Activated naive CD8-positive, alpha-beta T cell treated with anti-CD3 and anti-CD28 coated beads, Interleukin-2, amount 50 U/mL, for 24 hours (primary cell): ENCODE measurements around the gene RGL1.
"Not testable (repeated sequence)": the region's sequence is repeated elsewhere in the genome, so short reads cannot be mapped to it uniquely, and the experiment has no call there.

ENCODE experiments used
- ATAC-seq: fragments of 150-1000 bp; cut with Tn5 transposase; one replicate; pipeline ENCODE4 v1.10.0; 2021
- DNase-seq: peaks from one replicate; pipeline ENCODE4 v3.0.0; 2021
- H3K27ac Mint-ChIP-seq: one replicate; pipeline ENCODE4 v1.8.0; 2021; ENCODE audit warnings: mild to moderate bottlenecking, mixed read lengths
- H3K27me3 Mint-ChIP-seq: one replicate; pipeline ENCODE4 v1.8.0; 2021; ENCODE audit warnings: mixed read lengths
- H3K36me3 Mint-ChIP-seq: one replicate; pipeline ENCODE4 v1.8.0; 2021; ENCODE audit warnings: low read depth, mixed read lengths
- H3K4me1 Mint-ChIP-seq: one replicate; pipeline ENCODE4 v1.8.0; 2021; ENCODE audit warnings: mixed read lengths
- H3K4me3 Mint-ChIP-seq: one replicate; pipeline ENCODE4 v1.8.0; 2021; ENCODE audit warnings: mild to moderate bottlenecking, moderate library complexity, mixed read lengths
- H3K9me3 Mint-ChIP-seq: one replicate; pipeline ENCODE4 v1.8.0; 2021; ENCODE audit warnings: mixed read lengths

The RGL1 gene

DNA sequence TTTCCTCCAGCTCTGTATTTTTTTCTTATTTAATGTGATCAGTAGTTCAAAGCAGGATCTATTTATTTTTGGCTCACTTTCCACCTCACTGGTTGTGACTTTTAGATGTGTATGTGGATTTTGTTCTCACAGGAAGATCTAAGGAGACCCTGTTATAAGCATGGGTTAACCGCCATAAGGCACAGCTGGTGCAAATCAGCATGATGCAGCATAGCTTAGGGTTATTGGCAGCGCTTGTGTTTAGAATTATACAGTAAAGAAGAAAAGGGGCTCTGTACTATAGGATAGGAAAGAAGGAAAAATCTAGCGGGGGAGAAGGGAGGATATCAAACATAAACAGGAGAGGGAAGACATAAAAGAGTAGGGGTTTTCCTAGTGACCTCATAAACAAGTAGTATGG lies 26.9 kb upstream of the RGL1 start:
- ATAC-seq (no peak), DNase-seq (no peak)
- Mint-ChIP-seq H3K4me1 (no peaks in the 10 kb centered on the region), H3K27me3 (no peaks in the 10 kb centered on the region), H3K9me3 (peaks cover 19% of the 10 kb centered on the region), H3K27ac (no peak overlapping the region), H3K4me3 (no peak overlapping the region), H3K36me3 (peaks cover 5% of the 10 kb centered on the region)

DNA sequence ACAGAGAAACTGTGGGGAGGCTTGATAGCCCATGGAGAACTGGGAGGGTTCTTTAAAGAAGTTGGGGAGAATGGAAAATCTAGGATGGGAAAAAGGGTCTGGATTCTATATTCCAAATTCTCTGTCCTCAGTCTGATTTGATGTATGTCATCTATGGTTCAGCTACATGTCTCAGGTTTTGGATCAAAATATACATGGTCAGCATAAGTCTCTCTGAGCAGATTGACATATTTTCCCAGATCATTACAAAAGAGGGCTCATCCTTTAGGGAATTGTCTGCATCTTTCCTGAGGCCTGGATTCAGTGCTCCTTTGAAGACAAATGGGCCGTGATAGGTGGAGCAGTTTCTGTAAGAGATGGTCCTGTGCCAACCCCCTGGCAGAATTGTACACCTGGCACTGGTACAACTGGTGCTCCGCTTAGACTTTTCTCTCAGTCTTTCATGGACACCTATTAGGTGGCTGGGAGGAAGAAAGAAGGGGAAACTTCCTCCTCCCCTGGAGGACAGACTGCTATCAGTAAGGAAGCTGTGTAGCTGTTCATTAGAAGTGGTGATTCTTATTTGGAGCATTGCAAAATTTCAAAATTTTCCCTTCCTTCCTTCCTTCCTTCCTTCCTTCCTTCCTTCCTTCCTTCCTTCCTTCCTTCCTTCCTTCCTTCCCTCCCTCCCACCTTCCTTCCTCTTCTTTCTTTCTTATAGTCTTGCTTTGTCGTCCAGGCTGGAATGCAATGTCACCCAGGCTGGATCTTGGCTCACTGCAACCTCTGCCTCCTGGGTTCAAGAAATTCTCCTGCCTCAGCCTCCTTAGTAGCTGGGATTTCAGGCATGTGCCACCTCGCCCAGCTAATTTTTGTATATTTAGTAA lies 26.1 kb upstream of the RGL1 start:
- Mint-ChIP-seq H3K36me3 (peaks cover 3% of the 10 kb centered on the region), H3K4me3 (no peak overlapping the region), H3K4me1 (no peaks in the 10 kb centered on the region), H3K27ac (no peak overlapping the region), H3K9me3 (peaks cover 13% of the 10 kb centered on the region), H3K27me3 (no peaks in the 10 kb centered on the region)
- ATAC-seq (no peak), DNase-seq (no peak)

DNA sequence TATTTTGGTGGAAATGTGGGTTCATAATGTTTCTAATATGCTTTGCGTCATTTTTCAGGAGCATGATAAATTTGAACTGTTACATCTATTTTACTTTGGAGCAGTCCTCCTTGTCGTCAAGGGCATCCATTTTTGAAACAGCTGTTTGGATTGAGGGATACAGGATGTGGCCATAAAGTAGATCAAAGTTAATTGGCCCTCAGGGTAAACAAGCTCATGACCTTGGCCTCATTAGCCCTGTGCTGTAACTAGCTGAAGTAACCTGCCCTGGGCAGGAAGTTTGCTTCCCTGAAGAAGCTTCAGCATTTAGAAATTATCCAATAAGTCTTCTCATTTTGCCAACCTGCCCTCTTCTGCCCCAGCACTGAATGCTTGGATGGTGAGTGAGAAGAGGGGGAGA lies 24.8 kb upstream of the RGL1 start:
- H3K27me3 Mint-ChIP-seq, result no peaks in the 10 kb centered on the region
- H3K4me3 Mint-ChIP-seq, result no peak overlapping the region
- ATAC-seq (no peak), DNase-seq (no peak)
- H3K27ac Mint-ChIP-seq, result no peak overlapping the region
- H3K9me3 Mint-ChIP-seq, result peaks cover 3% of the 10 kb centered on the region
- peaks cover 2% of the 10 kb centered on the region for H3K36me3 Mint-ChIP-seq
- H3K4me1 Mint-ChIP-seq, result no peaks in the 10 kb centered on the region

DNA sequence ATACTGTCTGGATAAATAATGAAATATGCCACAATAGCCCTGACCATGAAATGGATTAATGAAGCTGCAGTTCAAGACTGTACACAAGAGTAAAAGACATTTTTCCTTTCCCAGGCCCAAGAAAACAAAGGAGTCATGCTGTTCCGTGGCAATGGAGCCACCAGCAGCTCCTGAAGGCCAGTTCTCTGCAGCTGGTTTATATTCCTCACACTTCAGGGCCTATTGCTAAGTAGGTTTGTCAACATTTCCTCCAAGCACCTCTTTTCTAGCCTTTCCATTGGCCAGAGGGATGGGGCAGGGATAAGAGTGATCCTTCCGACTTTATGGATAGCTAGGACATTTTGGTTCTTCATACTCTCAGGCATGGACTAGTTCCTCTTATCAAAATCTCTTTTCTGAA lies 24.2 kb upstream of the RGL1 start:
- no peak overlapping the region for H3K4me3 Mint-ChIP-seq
- DNase-seq (no peak), ATAC-seq (no peak)
- H3K4me1 Mint-ChIP-seq, result no peaks in the 10 kb centered on the region
- H3K9me3 Mint-ChIP-seq, result no peaks in the 10 kb centered on the region
- H3K27me3 Mint-ChIP-seq, result no peaks in the 10 kb centered on the region
- peaks cover 2% of the 10 kb centered on the region for H3K36me3 Mint-ChIP-seq
- no peak overlapping the region for H3K27ac Mint-ChIP-seq

DNA sequence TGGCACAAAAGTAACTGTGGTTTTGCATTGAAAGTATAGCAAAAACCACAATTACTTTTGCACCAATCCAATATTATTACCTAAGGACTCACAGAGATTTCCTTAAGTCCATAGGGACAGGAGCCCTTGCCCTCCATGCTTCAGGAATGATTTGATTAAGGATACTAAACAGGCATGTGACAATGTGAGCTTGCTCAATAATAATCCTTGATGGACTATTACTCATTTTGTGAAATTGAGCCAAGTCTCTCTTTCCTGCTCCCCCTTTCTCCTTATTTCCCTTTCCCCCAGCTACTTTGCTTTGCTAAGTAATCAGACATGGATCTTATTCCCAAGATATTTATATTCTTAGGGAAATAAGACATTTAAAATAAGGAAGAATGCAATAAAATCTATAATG lies 21.6 kb upstream of the RGL1 start:
- H3K9me3 Mint-ChIP-seq, result no peaks in the 10 kb centered on the region
- no peak overlapping the region for H3K4me3 Mint-ChIP-seq
- no peaks in the 10 kb centered on the region for H3K27me3 Mint-ChIP-seq
- ATAC-seq (no peak), DNase-seq (no peak)
- H3K4me1 Mint-ChIP-seq, result no peaks in the 10 kb centered on the region
- no peaks in the 10 kb centered on the region for H3K36me3 Mint-ChIP-seq
- H3K27ac Mint-ChIP-seq, result no peak overlapping the region

DNA sequence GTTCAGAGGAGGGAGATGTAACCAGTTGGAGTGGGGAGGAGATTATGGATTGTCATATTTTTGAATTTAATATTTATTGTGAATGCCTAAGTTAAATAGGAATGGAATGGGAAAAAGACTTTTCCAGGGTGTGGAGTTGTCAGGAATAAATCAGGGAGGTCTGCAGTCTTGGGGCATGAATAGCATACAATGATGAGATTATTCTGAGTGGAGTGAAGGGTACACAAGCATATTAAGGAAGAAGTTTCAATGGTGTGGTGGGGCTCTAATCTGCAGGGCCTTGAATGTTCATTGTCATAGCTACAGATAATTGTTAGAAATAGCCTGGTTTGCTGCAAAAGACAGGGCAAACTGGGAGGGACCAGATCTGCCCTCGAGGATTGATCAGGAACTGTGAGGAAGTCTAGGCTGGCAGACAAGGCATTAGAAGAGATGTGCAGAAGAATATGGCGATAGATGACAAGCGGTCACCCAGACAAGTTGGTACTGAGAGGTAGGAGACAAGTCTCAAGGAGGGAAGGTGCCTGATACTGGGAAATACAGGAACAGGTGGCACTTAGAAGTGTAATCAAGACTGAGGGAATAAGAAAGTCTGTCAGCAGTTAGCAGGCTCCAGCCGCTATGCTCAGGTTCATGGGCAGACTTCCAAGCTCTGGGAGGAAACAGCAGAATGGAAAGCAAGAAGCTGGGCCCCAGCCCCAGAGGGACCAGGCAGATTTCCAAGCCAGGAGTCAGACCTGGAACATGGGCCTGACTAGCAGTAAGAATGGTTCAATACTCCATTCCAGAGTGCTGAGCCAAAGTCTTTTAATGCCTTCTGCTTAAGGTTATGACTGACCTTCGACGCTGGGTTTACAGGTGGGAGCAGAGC lies 20.9 kb upstream of the RGL1 start:
- H3K4me3 Mint-ChIP-seq, result no peak overlapping the region
- no peak for DNase-seq
- no peaks in the 10 kb centered on the region for H3K27me3 Mint-ChIP-seq
- no peaks in the 10 kb centered on the region for H3K9me3 Mint-ChIP-seq
- no peak overlapping the region for H3K27ac Mint-ChIP-seq
- H3K36me3 Mint-ChIP-seq, result no peaks in the 10 kb centered on the region
- ATAC-seq, result no peak
- no peaks in the 10 kb centered on the region for H3K4me1 Mint-ChIP-seq

DNA sequence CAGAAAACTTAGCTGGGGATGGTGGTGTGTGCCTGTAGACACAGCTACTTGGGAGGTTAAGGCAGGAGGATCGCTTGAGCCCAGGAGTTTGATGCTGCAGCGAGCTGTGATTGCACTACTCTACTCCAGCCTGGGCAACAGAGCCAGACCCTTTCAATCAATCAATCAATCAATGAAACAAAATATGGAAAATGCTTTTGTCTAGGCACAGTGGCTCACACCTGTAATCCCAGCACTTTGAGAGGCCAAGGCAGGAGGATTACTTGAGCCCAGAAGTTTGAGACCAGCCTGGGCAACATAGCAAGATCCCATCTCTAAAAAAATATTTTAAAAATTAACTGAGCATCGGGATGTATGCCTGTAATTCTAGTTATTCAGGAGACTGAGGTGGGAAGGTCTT lies 19.0 kb upstream of the RGL1 start:
- not testable (repeated sequence) for H3K36me3 Mint-ChIP-seq, DNase-seq, H3K4me3 Mint-ChIP-seq, H3K27ac Mint-ChIP-seq, H3K27me3 Mint-ChIP-seq, H3K4me1 Mint-ChIP-seq, H3K9me3 Mint-ChIP-seq, ATAC-seq

DNA sequence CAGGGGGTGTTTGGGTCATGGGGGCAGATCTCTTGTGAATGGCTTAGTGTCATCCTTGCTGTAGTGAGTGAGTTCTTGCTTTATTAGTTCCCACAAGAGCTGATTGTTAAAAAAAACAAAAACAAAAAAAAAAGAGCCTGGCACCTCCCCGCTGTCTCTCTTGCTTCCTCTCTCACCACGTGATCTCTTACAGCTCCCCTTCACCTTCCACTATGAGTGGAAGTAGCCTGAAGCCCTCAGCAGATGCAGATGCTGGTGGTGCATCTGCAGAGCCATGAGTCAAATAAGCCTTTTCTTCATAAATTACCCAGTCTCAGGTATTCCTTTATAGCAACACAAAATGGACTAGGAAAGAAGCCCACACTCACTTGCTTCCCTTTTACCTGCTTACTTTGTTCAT lies 17.2 kb upstream of the RGL1 start:
- DNase-seq, result no peak
- Mint-ChIP-seq H3K27ac (no peak overlapping the region), H3K27me3 (no peaks in the 10 kb centered on the region), H3K9me3 (no peaks in the 10 kb centered on the region), H3K4me1 (no peaks in the 10 kb centered on the region), H3K36me3 (no peaks in the 10 kb centered on the region), H3K4me3 (no peak overlapping the region)
- no peak for ATAC-seq

DNA sequence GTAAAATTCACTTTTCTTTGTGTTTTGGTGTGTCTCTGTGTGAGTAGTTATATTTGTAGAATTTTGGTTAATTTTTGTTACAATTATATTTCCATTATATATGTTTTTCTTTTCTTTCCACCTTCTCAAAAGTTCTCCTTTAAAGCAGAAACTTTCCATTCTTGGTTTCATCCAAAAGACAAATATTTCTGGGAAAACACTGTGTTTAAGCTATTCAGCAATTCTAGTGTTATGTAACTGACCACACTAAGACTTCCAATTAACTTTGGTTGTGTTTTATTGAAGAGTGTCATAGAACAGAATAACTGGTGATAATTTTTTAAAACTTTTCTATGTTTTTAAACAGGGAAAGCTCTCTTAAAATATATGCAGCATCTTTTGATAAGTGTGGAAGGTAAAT lies 13.6 kb upstream of the RGL1 start:
- H3K27ac Mint-ChIP-seq, result no peak overlapping the region
- no peak for DNase-seq
- H3K4me1 Mint-ChIP-seq, result no peaks in the 10 kb centered on the region
- no peak overlapping the region for H3K4me3 Mint-ChIP-seq
- no peaks in the 10 kb centered on the region for H3K9me3 Mint-ChIP-seq
- H3K36me3 Mint-ChIP-seq, result no peaks in the 10 kb centered on the region
- H3K27me3 Mint-ChIP-seq, result no peaks in the 10 kb centered on the region
- ATAC-seq, result no peak

DNA sequence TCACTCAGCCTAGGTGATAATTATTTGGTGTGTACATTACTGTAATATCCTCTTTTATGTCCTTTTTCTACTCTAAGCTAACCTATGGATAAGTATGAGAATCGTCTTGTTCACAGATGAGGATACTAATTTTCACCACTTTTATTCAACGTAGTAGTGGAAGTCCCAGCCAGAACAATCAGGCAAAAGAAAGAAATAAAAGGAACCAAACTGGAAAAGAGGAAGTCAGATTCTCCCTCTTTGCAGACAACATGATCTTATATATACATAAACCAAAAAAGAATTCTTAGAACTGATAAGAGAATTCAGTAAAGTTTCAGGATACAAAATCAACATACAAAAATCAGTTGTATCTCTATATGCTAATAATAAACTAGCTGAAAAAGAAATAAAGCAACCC lies 12.6 kb upstream of the RGL1 start:
- H3K27me3 Mint-ChIP-seq, result no peaks in the 10 kb centered on the region
- no peaks in the 10 kb centered on the region for H3K4me1 Mint-ChIP-seq
- no peak overlapping the region for H3K4me3 Mint-ChIP-seq
- H3K9me3 Mint-ChIP-seq, result no peaks in the 10 kb centered on the region
- no peak overlapping the region for H3K27ac Mint-ChIP-seq
- ATAC-seq (no peak), DNase-seq (no peak)
- no peaks in the 10 kb centered on the region for H3K36me3 Mint-ChIP-seq

DNA sequence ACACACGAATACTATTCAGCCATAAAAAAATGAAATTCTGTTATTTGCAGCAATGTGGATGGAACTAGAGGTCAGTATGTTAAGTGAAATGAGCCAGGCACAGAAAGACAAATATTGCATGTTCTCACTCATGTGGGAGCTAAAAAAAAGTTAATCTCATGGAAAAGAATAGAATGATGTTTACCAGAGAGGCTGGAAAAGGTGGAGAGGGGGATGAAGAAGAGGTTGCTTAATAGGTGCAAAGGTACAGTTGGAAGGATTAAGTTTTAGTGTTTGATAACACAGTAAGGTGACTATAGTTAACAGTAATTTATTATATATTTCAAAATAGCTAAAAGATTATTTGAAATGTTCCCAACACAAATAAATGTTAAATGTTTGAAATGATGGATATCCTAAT lies 10.8 kb upstream of the RGL1 start:
- Mint-ChIP-seq H3K4me1 (no peaks in the 10 kb centered on the region), H3K36me3 (no peaks in the 10 kb centered on the region), H3K9me3 (no peaks in the 10 kb centered on the region), H3K27me3 (no peaks in the 10 kb centered on the region), H3K4me3 (no peak overlapping the region), H3K27ac (no peak overlapping the region)
- DNase-seq (no peak), ATAC-seq (no peak)

DNA sequence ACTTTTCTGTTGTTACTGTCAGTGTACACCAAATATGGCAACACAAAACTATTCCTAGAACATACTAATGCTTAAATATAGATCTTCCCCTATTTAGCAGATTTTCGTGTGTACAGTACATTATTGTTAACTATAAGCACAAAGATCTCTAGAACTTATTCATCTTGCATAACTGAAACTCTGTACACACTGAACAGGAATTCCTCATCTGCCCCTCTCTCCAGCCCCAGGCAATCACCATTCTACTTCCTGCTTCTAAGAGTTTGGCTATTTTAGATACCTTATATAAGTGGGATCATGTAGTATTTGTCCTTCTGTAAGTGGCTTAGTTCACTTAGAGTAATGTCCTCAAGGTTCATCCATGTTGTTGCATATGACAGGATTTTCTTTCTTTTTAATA lies 4.5 kb upstream of the RGL1 start:
- Mint-ChIP-seq H3K27me3 (peaks cover 9% of the 10 kb centered on the region), H3K27ac (no peak overlapping the region), H3K4me1 (peaks cover 4% of the 10 kb centered on the region), H3K36me3 (peaks cover 16% of the 10 kb centered on the region), H3K4me3 (no peak overlapping the region), H3K9me3 (peaks cover 27% of the 10 kb centered on the region)
- DNase-seq (no peak), ATAC-seq (no peak)

DNA sequence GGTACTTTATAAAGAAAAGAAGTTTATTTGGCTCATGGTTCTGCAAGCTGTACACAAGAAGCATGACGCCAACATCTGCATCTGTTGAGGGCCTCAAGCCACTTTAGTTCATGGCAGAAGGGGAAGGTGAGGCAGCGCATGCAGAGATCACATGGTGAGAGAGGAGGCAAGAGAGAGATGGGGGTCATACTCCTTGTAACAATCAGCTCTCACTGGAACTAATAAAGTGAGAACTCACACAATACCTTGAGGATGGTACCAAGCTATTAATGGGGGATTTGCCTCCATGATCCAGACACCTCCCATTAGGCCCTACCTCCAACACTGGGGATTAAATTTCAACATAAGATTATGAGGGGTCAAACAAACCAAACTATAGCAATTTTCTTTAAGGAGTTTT lies 3.3 kb upstream of the RGL1 start:
- no peak overlapping the region for H3K27ac Mint-ChIP-seq
- no peak for DNase-seq

DNA sequence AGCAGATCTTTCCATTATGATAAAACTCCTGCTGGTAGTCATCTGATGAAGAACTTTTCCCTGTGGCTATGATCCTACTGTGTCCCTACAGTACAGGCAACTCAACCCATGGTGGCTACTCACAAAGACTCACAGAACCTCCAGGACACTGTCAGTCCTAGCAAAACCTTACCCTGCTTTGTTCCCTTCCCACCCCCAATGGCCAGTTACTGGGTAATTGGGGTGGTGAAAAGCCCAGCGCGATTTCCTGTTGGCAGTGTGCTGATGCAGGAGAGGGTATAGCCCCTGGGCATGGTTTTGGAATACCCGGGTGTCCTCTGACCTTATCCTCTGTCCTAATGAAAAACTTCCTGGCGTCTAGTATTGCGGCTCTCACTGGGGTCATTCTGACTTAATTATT lies 533 bp upstream of the RGL1 start:
- no peak for DNase-seq
- peaks cover 28% of the 10 kb centered on the region for H3K27me3 Mint-ChIP-seq
- H3K9me3 Mint-ChIP-seq, result peaks cover 27% of the 10 kb centered on the region
- peaks cover 16% of the 10 kb centered on the region for H3K36me3 Mint-ChIP-seq
- peak overlapping the region; percentile 83 for H3K4me3 Mint-ChIP-seq
- H3K4me1 Mint-ChIP-seq, result peaks cover 14% of the 10 kb centered on the region
- H3K27ac Mint-ChIP-seq, result no peak overlapping the region
- no peak for ATAC-seq

More for the DNA sequence above, 3.3 kb upstream of the RGL1 start:
- H3K4me1 Mint-ChIP-seq, result peaks cover 14% of the 10 kb centered on the region
- no peak overlapping the region for H3K4me3 Mint-ChIP-seq
- H3K27me3 Mint-ChIP-seq, result peaks cover 16% of the 10 kb centered on the region
- H3K9me3 Mint-ChIP-seq, result peaks cover 27% of the 10 kb centered on the region
- H3K36me3 Mint-ChIP-seq, result peaks cover 16% of the 10 kb centered on the region
- ATAC-seq, result no peak

DNA sequence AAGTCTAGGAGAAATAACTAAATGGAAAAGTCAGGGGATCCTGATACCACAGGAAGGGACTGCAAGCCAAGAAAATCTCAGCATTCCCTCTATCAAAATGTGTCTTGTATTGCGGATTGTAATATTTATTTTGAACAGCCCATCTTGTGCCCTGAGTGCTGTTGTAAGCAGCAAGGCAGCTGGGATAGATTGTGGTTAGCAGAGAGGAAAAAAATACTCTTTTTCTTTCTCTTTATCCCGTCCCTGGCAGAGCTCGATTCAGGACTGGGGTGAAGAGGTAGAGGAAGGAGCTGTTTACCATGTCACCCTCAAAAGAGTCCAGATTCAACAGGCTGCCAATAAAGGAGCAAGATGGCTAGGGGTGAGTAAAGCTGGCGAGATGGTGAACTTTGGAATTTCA lies 1.2 kb downstream of the RGL1 start:
- peaks cover 17% of the 10 kb centered on the region for H3K9me3 Mint-ChIP-seq
- H3K4me1 Mint-ChIP-seq, result peaks cover 14% of the 10 kb centered on the region
- ATAC-seq (no peak), DNase-seq (no peak)
- H3K36me3 Mint-ChIP-seq, result peaks cover 16% of the 10 kb centered on the region
- peaks cover 28% of the 10 kb centered on the region for H3K27me3 Mint-ChIP-seq
- H3K27ac Mint-ChIP-seq, result no peak overlapping the region
- no peak overlapping the region for H3K4me3 Mint-ChIP-seq
